Upper lobe of left lung (tissue), 6 donors: ENCODE measurements around the gene MRS2. TPM values are rescaled to one million over a fixed set of nuclear protein-coding genes. Genes with fewer than 3 reads are reported as not detected.
"Not testable (repeated sequence)": the region's sequence is repeated elsewhere in the genome, so short reads cannot be mapped to it uniquely, and the experiment has no call there.

Source experiments
- ATAC-seq, 2 donors: fragments of 200-7000 bp; cut with Tn5 transposase; one replicate each; pipeline ENCODE4 v1.9.1; 2022; ENCODE audit warnings: mild to moderate bottlenecking in 2 of 2, moderate library complexity in 2 of 2; ENCODE audit not compliant: low FRiP score in 2 of 2
- DNase-seq, 2 donors: peaks; one replicate each; pipeline ENCODE4 v3.0.0-alpha.2; 2019 to 2020
- H3K27ac ChIP-seq, 4 donors: fragments of 200-600 bp; sonication (generic); one replicate each; pipeline ENCODE4 v1.5.1; 2016 to 2019
- H3K27me3 ChIP-seq, 4 donors: fragments of 200-600 bp; sonication (generic); one replicate each; pipeline ENCODE4 v1.5.1; 2017 to 2019
- H3K36me3 ChIP-seq, 4 donors: fragments of 200-600 bp; sonication (generic); one replicate each; pipeline ENCODE4 v1.5.1; 2016 to 2019
- H3K4me1 ChIP-seq, 4 donors: fragments of 200-600 bp; sonication (generic); one replicate each; pipeline ENCODE4 v1.5.1; 2018 to 2019
- H3K4me3 ChIP-seq, 4 donors: fragments of 200-600 bp; sonication (generic); one replicate each; pipeline ENCODE4 v1.5.1; 2017 to 2019; ENCODE audit warnings: mild to moderate bottlenecking in 2 of 4, moderate library complexity in 1 of 4
- H3K9me3 ChIP-seq, 4 donors: fragments of 200-600 bp; sonication (generic); one replicate each; pipeline ENCODE4 v1.5.1; 2018 to 2019
- CTCF ChIP-seq, 6 experiments: fragments of 450-650 bp in 4 of 6; fragments of 200-600 bp in 2 of 6; sonication (generic) in 2 of 6; IDR thresholded peaks; one replicate each; pipeline ENCODE4 v1.5.1; 2016 to 2019; ENCODE audit warnings: antibody characterized with exemption in 6 of 6
- EP300 ChIP-seq, 4 donors: sonication (generic); formaldehyde crosslinking; IDR thresholded peaks; one replicate each; pipeline ENCODE4 v1.5.1; 2017; ENCODE audit warnings: antibody characterized with exemption in 4 of 4, control low read depth in 2 of 4
- POLR2A ChIP-seq, 4 donors: fragments of 450-650 bp; IDR thresholded peaks; one replicate each; pipeline ENCODE4 v1.5.1; 2016 to 2017; ENCODE audit warnings: antibody characterized with exemption in 4 of 4, mild to moderate bottlenecking in 2 of 4
- POLR2AphosphoS5 ChIP-seq, 2 donors: sonication (generic); formaldehyde crosslinking; IDR thresholded peaks; one replicate each; pipeline ENCODE4 v1.5.1; 2017; ENCODE audit warnings: antibody characterized with exemption in 2 of 2
- WGBS, 2 donors: methylation state at CpG; one replicate each; pipeline ENCODE4 v1.1.5; 2017 to 2018; 5-methylcytosine and 5-hydroxymethylcytosine counted together
- total RNA-seq, 6 donors: library from RNA; depleted of rRNA in 4 of 6; stranded (reverse); fragments of >200 nt in 4 of 6; gene quantifications; one replicate each; pipeline versions ENCODE4 v1.1.0 to v1.2.1, GENCODE V29; 2016 to 2021
- donor health status: DM: no; HTN: no; CAD: no; lungs with moderate emphysema.
- donor health status: DM: no; HTN: yes; CAD: no; lungs with severe emphysema.

Gene MRS2
- total RNA-seq, 6 donors from 2014 or later, result 20.8 to 40.8 (median 27.4) TPM

GRCh38 chr6:24384369-24385130 lies 18.2 kb upstream of the MRS2 start:
- not testable (repeated sequence) for ATAC-seq, H3K27me3 ChIP-seq, H3K36me3 ChIP-seq, H3K27ac ChIP-seq, H3K4me3 ChIP-seq, H3K9me3 ChIP-seq, DNase-seq, H3K4me1 ChIP-seq
- WGBS, 2 donors, result 91 to 92% methylated on average over 5 of the region's 5 CpGs

GRCh38 chr6:24385536-24386269 lies 17.0 kb upstream of the MRS2 start:
- ATAC-seq (no peak), DNase-seq (no peak)
- WGBS, 2 donors, result 66 to 78% methylated on average over 8 of the region's 8 CpGs
- no peaks in the 10 kb centered on the region for H3K36me3 ChIP-seq
- H3K27me3 ChIP-seq, result no peaks in the 10 kb centered on the region
- H3K4me3 ChIP-seq, result no peak overlapping the region
- H3K9me3 ChIP-seq, result no peaks in the 10 kb centered on the region
- no peak overlapping the region for H3K27ac ChIP-seq
- H3K4me1 ChIP-seq, result no peaks in the 10 kb centered on the region
- no peak for TF ChIP-seq CTCF (IDR thresholded peaks at IDR 0.05)
- no peak for TF ChIP-seq POLR2AphosphoS5 (IDR thresholded peaks at IDR 0.05)
- TF ChIP-seq POLR2A (IDR thresholded peaks at IDR 0.05), result no peak
- no peak for TF ChIP-seq EP300 (IDR thresholded peaks at IDR 0.05)

GRCh38 chr6:24387818-24388217 lies 14.9 kb upstream of the MRS2 start:
- WGBS, 2 donors, result 87 to 88% methylated on average over 1 of the region's 1 CpG
- no peaks in the 10 kb centered on the region for H3K4me1 ChIP-seq
- no peak for TF ChIP-seq CTCF (IDR thresholded peaks at IDR 0.05)
- TF ChIP-seq POLR2AphosphoS5 (IDR thresholded peaks at IDR 0.05), result no peak
- TF ChIP-seq POLR2A (IDR thresholded peaks at IDR 0.05), result no peak
- TF ChIP-seq EP300 (IDR thresholded peaks at IDR 0.05), result no peak
- no peak for ATAC-seq
- H3K9me3 ChIP-seq, result no peaks in the 10 kb centered on the region
- H3K36me3 ChIP-seq, result no peaks in the 10 kb centered on the region
- DNase-seq, result no peak
- no peak overlapping the region for H3K27ac ChIP-seq
- no peak overlapping the region for H3K4me3 ChIP-seq
- no peaks in the 10 kb centered on the region for H3K27me3 ChIP-seq

GRCh38 chr6:24391208-24391607 lies 11.5 kb upstream of the MRS2 start:
- Histone ChIP-seq H3K4me1 (no peaks in the 10 kb centered on the region), H3K27me3 (no peaks in the 10 kb centered on the region), H3K4me3 (no peak overlapping the region), H3K36me3 (no peaks in the 10 kb centered on the region), H3K27ac (no peak overlapping the region), H3K9me3 (no peaks in the 10 kb centered on the region)
- TF ChIP-seq CTCF (IDR thresholded peaks at IDR 0.05) (no peak), POLR2AphosphoS5 (IDR thresholded peaks at IDR 0.05) (no peak), EP300 (IDR thresholded peaks at IDR 0.05) (no peak), POLR2A (IDR thresholded peaks at IDR 0.05) (no peak)
- WGBS, 2 donors, result 66 to 79% methylated on average over 2 of the region's 2 CpGs
- ATAC-seq (no peak), DNase-seq (no peak)

- Histone ChIP-seq H3K27ac (no peak overlapping the region), H3K36me3 (no peaks in the 10 kb centered on the region), H3K9me3 (no peaks in the 10 kb centered on the region), H3K4me1 (no peaks in the 10 kb centered on the region), H3K4me3 (no peak overlapping the region), H3K27me3 (no peaks in the 10 kb centered on the region)
- no peak for DNase-seq
- 83 to 85% methylated on average over 2 of the region's 2 CpGs for WGBS, 2 donors
- TF ChIP-seq POLR2A (IDR thresholded peaks at IDR 0.05), result no peak
- no peak for TF ChIP-seq EP300 (IDR thresholded peaks at IDR 0.05)
- TF ChIP-seq POLR2AphosphoS5 (IDR thresholded peaks at IDR 0.05), result no peak
- no peak for TF ChIP-seq CTCF (IDR thresholded peaks at IDR 0.05)
- no peak for ATAC-seq
Observed at GRCh38 chr6:24391756-24392405, 10.9 kb upstream of the MRS2 start.
